IMR-90 (cell line): Measurements from ENCODE around the gene NR2F1. TPM values are rescaled to one million over a fixed set of nuclear protein-coding genes. Genes with fewer than 3 reads are reported as not detected.

ENCODE experiments used
- ATAC-seq: fragments of 200-7000 bp; cut with Tn5 transposase; 2 replicates; pipeline ENCODE4 v1.9.1; 2020; ENCODE audit warnings: low read depth, mild to moderate bottlenecking, moderate library complexity
- BruUV-seq: library from RNA; stranded (reverse); fragments of 400-500 nt; replicated peaks from 2 replicates; lab custom pipeline; 2021; lab: Mats Ljungman, UMichigan
- CTCF ChIA-PET: fragments of 300-600 bp; formaldehyde crosslinking; extraction: SDS; loops from one replicate; lab custom pipeline; 2021; ENCODE audit warnings: antibody characterized with exemption; lab: Yijun Ruan, JAX
- POLR2A ChIA-PET: fragments of 300-600 bp; sonication (Branson Sonifier 250); formaldehyde crosslinking; loops from one replicate; lab custom pipeline; 2022; ENCODE audit warnings: antibody characterized with exemption; ENCODE audit not compliant: unreplicated experiment; lab: Charles Lee
- DNase-seq: peaks from one replicate; pipeline ENCODE4 v3.0.0; 2013
- H2AFZ ChIP-seq: replicated peaks from 2 replicates; pipeline ENCODE3; 2013; ENCODE audit warnings: low read length, mild to moderate bottlenecking; ENCODE audit not compliant: poor library complexity
- H2AK5ac ChIP-seq: 2 replicates; pipeline ENCODE4 v1.6.1; 2013; ENCODE audit warnings: low read depth, low read length, inconsistent platforms
- H2AK9ac ChIP-seq: replicated peaks from 2 replicates; pipeline ENCODE3; 2013; ENCODE audit warnings: mild to moderate bottlenecking, low read depth, low read length, moderate library complexity; ENCODE audit not compliant: poor library complexity
- H2BK120ac ChIP-seq: 2 replicates; pipeline ENCODE4 v1.6.1; 2013; ENCODE audit warnings: low read depth, low read length, inconsistent platforms
- H2BK15ac ChIP-seq: 3 replicates; pipeline ENCODE4 v1.6.1; 2013; ENCODE audit warnings: low read depth, low read length, inconsistent platforms
- H2BK20ac ChIP-seq: 2 replicates; pipeline ENCODE4 v1.6.1; 2013; ENCODE audit warnings: low read depth, mild to moderate bottlenecking, inconsistent platforms, low read length, moderate library complexity
- H2BK5ac ChIP-seq: 2 replicates; pipeline ENCODE4 v1.6.1; 2013; ENCODE audit warnings: mild to moderate bottlenecking, low read depth, low read length, inconsistent platforms; ENCODE audit not compliant: poor library complexity, severe bottlenecking
- H3K14ac ChIP-seq: replicated peaks from 2 replicates; pipeline ENCODE4 v1.6.1; 2013; ENCODE audit warnings: low read depth, low read length, inconsistent platforms
- H3K18ac ChIP-seq: 2 replicates; pipeline ENCODE4 v1.6.1; 2013; ENCODE audit warnings: low read depth, low read length, control low read depth
- H3K23ac ChIP-seq: 2 replicates; pipeline ENCODE4 v1.6.1; 2013; ENCODE audit warnings: low read depth, low read length, inconsistent platforms
- H3K27ac ChIP-seq: 2 replicates; pipeline ENCODE4 v1.5.1; 2013; ENCODE audit warnings: mild to moderate bottlenecking, control low read depth, low read length; ENCODE audit not compliant: insufficient read depth
- H3K27me3 ChIP-seq: 2 replicates; pipeline ENCODE4 v1.6.1; 2013; ENCODE audit warnings: low read length; ENCODE audit not compliant: control insufficient read depth, insufficient read depth
- H3K36me3 ChIP-seq: 2 replicates; pipeline ENCODE4 v1.6.1; 2013; ENCODE audit warnings: low read length, mixed read lengths; ENCODE audit not compliant: control insufficient read depth, insufficient read depth
- H3K4ac ChIP-seq: 2 replicates; pipeline ENCODE4 v1.6.1; 2013; ENCODE audit warnings: low read depth, low read length, inconsistent platforms
- H3K4me1 ChIP-seq: 2 replicates; pipeline ENCODE4 v1.6.1; 2013; ENCODE audit warnings: low read length, mixed read lengths; ENCODE audit not compliant: control insufficient read depth, insufficient read depth
- H3K4me2 ChIP-seq: 2 replicates; pipeline ENCODE4 v1.6.1; 2013; ENCODE audit warnings: low read depth, mild to moderate bottlenecking, control low read depth, low read length, moderate library complexity
- H3K4me3 ChIP-seq: 2 replicates; pipeline ENCODE4 v1.5.1; 2013; ENCODE audit warnings: low read depth, mild to moderate bottlenecking, control low read depth, low read length, moderate library complexity; ENCODE audit not compliant: insufficient read depth
- H3K56ac ChIP-seq: 2 replicates; pipeline ENCODE4 v1.6.1; 2013; ENCODE audit warnings: low read length, inconsistent platforms; ENCODE audit not compliant: insufficient read depth; ENCODE audit errors: extremely low read depth
- H3K79me1 ChIP-seq, 2 experiments: 2 replicates each; pipeline ENCODE4 v1.6.1; 2013; ENCODE audit warnings: low read length in 2 of 2, inconsistent platforms in 1 of 2, low read depth in 1 of 2
- H3K9ac ChIP-seq: 2 replicates; pipeline ENCODE4 v1.6.1; 2013; ENCODE audit warnings: low read depth, low read length, control low read depth
- H3K9me1 ChIP-seq: 2 replicates; pipeline ENCODE4 v1.6.1; 2013; ENCODE audit warnings: low read length, inconsistent platforms; ENCODE audit not compliant: insufficient read depth
- H3K9me3 ChIP-seq: 2 replicates; pipeline ENCODE4 v1.6.1; 2013; ENCODE audit warnings: low read length; ENCODE audit not compliant: control insufficient read depth, insufficient read depth
- H4K20me1 ChIP-seq: 2 replicates; pipeline ENCODE4 v1.6.1; 2013; ENCODE audit warnings: low read length, inconsistent platforms; ENCODE audit not compliant: insufficient read depth
- H4K5ac ChIP-seq: 2 replicates; pipeline ENCODE4 v1.6.1; 2013; ENCODE audit warnings: mild to moderate bottlenecking, low read depth, low read length, control low read depth
- H4K8ac ChIP-seq, 2 experiments: 2 replicates each; pipeline ENCODE4 v1.6.1; 2013; ENCODE audit warnings: low read depth in 2 of 2, low read length in 2 of 2, control low read depth in 1 of 2, inconsistent platforms in 1 of 2
- H4K91ac ChIP-seq: 2 replicates; pipeline ENCODE4 v1.6.1; 2013; ENCODE audit warnings: low read depth, low read length, inconsistent platforms; ENCODE audit not compliant: insufficient read depth
- BHLHE40 ChIP-seq: fragments of 150-350 bp; IDR thresholded peaks from 2 replicates; pipeline ENCODE4 v1.6.1; 2016; ENCODE audit warnings: mild to moderate bottlenecking, low read depth, low read length
- CEBPB ChIP-seq: IDR thresholded peaks from 2 replicates; pipeline ENCODE4 v1.6.1; 2012; ENCODE audit warnings: low read depth, low read length, improper control_type of control experiment
- CHD1 ChIP-seq: IDR thresholded peaks from 2 replicates; pipeline ENCODE4 v1.6.1; 2012; ENCODE audit warnings: low read depth, low read length, improper control_type of control experiment
- FOS ChIP-seq: fragments of 150-350 bp; IDR thresholded peaks from 2 replicates; pipeline ENCODE4 v1.6.1; 2016; ENCODE audit warnings: low read depth, low read length
- MAFK ChIP-seq: IDR thresholded peaks from 2 replicates; pipeline ENCODE4 v1.6.1; 2012; ENCODE audit warnings: low read depth, low read length, improper control_type of control experiment
- MAZ ChIP-seq: IDR thresholded peaks from 2 replicates; pipeline ENCODE4 v1.6.1; 2012; ENCODE audit warnings: low read depth, mild to moderate bottlenecking, low read length, improper control_type of control experiment, moderate library complexity, borderline replicate concordance
- MXI1 ChIP-seq: IDR thresholded peaks from 2 replicates; pipeline ENCODE4 v1.6.1; 2012; ENCODE audit warnings: low read depth, mild to moderate bottlenecking, low read length, moderate library complexity, borderline replicate concordance
- NFE2L2 ChIP-seq: fragments of 150-350 bp; IDR thresholded peaks from 2 replicates; pipeline ENCODE4 v1.6.1; 2016; ENCODE audit warnings: low read depth, mild to moderate bottlenecking, low read length
- POLR2A ChIP-seq: IDR thresholded peaks from 2 replicates; pipeline ENCODE4 v1.6.1; 2012; ENCODE audit warnings: mild to moderate bottlenecking, low read depth, low read length
- RAD21 ChIP-seq: IDR thresholded peaks from 2 replicates; pipeline ENCODE4 v1.6.1; 2012; ENCODE audit warnings: low read length, improper control_type of control experiment
- RCOR1 ChIP-seq: IDR thresholded peaks from 2 replicates; pipeline ENCODE4 v1.6.1; 2012; ENCODE audit warnings: mild to moderate bottlenecking, low read length, improper control_type of control experiment; ENCODE audit not compliant: insufficient replicate concordance
- RFX5 ChIP-seq: IDR thresholded peaks from 2 replicates; pipeline ENCODE4 v1.8.0; 2012; ENCODE audit warnings: low read depth, mild to moderate bottlenecking, low read length, moderate library complexity
- SMC3 ChIP-seq: fragments of 150-350 bp; IDR thresholded peaks from 2 replicates; pipeline ENCODE4 v1.6.1; 2016; ENCODE audit warnings: low read depth, mild to moderate bottlenecking, antibody characterized with exemption, low read length, moderate library complexity
- WGBS, 2 experiments: methylation state at CpG; one replicate each; pipeline versions ENCODE4 v1.1.5 to v1.1.7; 2013; ENCODE audit warnings: missing lambda C conversion rate in 2 of 2; ENCODE audit not compliant: insufficient read length in 1 of 2; ENCODE audit errors: extremely low coverage in 2 of 2; 5-methylcytosine and 5-hydroxymethylcytosine counted together
- dilution Hi-C: fragments of 300-500 bp; cut with HindIII; formaldehyde crosslinking; loops from one replicate; pipeline ENCODE4 v1.14.3; 2018; ENCODE audit warnings: low sequenced_read_pairs; ENCODE audit not compliant: unreplicated experiment
- in situ Hi-C: fragments of 300-500 bp; cut with MboI; formaldehyde crosslinking; loops from 3 replicates; pipeline ENCODE4 v1.14.3; 2019; ENCODE audit warnings: low sequenced_read_pairs, inconsistent platforms, mixed read lengths
- intact Hi-C: fragments of 100-400 bp; cut with micrococcal nuclease; formaldehyde crosslinking; loops from 2 replicates; pipeline ENCODE4 v1.10.0; 2022
- polyA plus RNA-seq, 3 experiments: library from polyadenylated mRNA; depleted of rRNA; stranded (reverse); fragments of >200 nt; gene quantifications; 2 replicates each; pipeline ENCODE4 v1.2.3, GENCODE V29; 2012; ENCODE audit warnings: low replicate concordance in 1 of 3
- total RNA-seq: library from RNA; depleted of rRNA; stranded (reverse); fragments of >200 nt; gene quantifications from 2 replicates; pipeline ENCODE4 v1.2.3, GENCODE V29; 2012
- TF ChIP-seq, protein P1 (sequence below): fragments of 150-350 bp; IDR thresholded peaks from 2 replicates; pipeline ENCODE4 v1.6.1; 2016; ENCODE audit warnings: low read depth, mild to moderate bottlenecking, low read length, moderate library complexity, borderline replicate concordance
- TF ChIP-seq, protein P2 (sequence below): fragments of 150-350 bp; IDR thresholded peaks from 2 replicates; pipeline ENCODE4 v1.6.1; 2017; ENCODE audit warnings: mild to moderate bottlenecking, antibody characterized with exemption, low read length, low read depth
- TF ChIP-seq, protein P3 (sequence below): conservative IDR thresholded peaks from 2 replicates; pipeline ENCODE4 v1.5.1; 2012; ENCODE audit warnings: mild to moderate bottlenecking, low read depth, low read length, improper control_type of control experiment

Gene NR2F1
- total and polyA plus RNA-seq, 2 of the 4 experiments (the other 2 are of a cell fraction): 19.0 to 160 TPM

DNA sequence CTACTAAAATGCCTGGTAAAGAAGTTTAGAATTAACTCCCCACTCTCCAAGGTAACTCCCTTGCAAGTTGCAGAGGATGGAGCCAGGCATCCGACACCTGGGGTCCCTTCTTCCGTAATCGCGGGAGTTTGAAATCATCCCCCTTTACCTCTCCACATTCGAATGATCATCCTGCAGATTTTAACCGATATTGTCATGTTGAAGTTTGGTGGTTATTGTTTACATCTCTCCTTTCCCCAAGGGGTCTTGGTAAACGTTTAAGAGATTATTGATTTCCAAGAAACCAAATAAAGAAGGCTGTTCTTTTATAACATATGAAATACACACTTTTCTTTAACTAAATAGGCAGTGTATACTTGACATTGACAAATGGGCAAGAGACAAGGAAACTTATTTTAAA is 26.7 kb downstream of the NR2F1 start:
- dilution Hi-C loops (no loop called here), intact Hi-C loops (loop anchor here (5.0 to 10.0 kb wide), 5 partner anchors 283 to 1005 kb away; partner anchors contain the start of genes KIAA0825 and SLF1), in situ Hi-C loops (loop anchor here (5.0 kb wide), 1 partner anchor 183 kb away; no protein-coding TSS in a partner anchor)
- Histone ChIP-seq H2BK5ac (no peak overlapping the region), H2BK20ac (no peak overlapping the region), H4K8ac (no peak overlapping the region), H2AFZ (no peak overlapping the region), H3K9me1 (no peaks in the 10 kb centered on the region), H3K79me1 (peaks cover 0 to 8% of the 10 kb centered on the region in 2 experiments; a peak in 1 of 4 replicates), H2BK120ac (no peak overlapping the region), H3K18ac (no peak overlapping the region), H3K23ac (no peak overlapping the region), H3K27ac (no peak overlapping the region), H3K36me3 (no peaks in the 10 kb centered on the region), H3K4me1 (no peaks in the 10 kb centered on the region), H4K5ac (no peak overlapping the region), H3K9ac (no peak overlapping the region), H3K4me3 (no peak overlapping the region), H4K20me1 (0 out of 2 replicates have a peak, but pooled peaks cover 4% of the 10 kb centered on the region), H4K91ac (no peak overlapping the region), H3K56ac (no peak overlapping the region), H3K27me3 (peaks cover 18% of the 10 kb centered on the region), H2BK15ac (no peak overlapping the region), H2AK9ac (no peak overlapping the region), H2AK5ac (no peak overlapping the region), H3K4ac (no peak overlapping the region), H3K9me3 (no peaks in the 10 kb centered on the region), H3K4me2 (no peak overlapping the region), H3K14ac (no peak overlapping the region)
- TF ChIP-seq POLR2A (no peak), SMC3 (no peak), CEBPB (no peak), NFE2L2 (no peak), MAZ (no peak), RAD21 (no peak), BHLHE40 (no peak), RFX5 (no peak), MAFK (no peak), RCOR1 (no peak), FOS (no peak), MXI1 (no peak), CHD1 (no peak)
- TF ChIP-seq, protein P1, sequence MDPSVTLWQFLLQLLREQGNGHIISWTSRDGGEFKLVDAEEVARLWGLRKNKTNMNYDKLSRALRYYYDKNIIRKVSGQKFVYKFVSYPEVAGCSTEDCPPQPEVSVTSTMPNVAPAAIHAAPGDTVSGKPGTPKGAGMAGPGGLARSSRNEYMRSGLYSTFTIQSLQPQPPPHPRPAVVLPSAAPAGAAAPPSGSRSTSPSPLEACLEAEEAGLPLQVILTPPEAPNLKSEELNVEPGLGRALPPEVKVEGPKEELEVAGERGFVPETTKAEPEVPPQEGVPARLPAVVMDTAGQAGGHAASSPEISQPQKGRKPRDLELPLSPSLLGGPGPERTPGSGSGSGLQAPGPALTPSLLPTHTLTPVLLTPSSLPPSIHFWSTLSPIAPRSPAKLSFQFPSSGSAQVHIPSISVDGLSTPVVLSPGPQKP: no peak
- TF ChIP-seq, protein P2, sequence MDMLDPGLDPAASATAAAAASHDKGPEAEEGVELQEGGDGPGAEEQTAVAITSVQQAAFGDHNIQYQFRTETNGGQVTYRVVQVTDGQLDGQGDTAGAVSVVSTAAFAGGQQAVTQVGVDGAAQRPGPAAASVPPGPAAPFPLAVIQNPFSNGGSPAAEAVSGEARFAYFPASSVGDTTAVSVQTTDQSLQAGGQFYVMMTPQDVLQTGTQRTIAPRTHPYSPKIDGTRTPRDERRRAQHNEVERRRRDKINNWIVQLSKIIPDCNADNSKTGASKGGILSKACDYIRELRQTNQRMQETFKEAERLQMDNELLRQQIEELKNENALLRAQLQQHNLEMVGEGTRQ: no peak
- TF ChIP-seq, protein P3, sequence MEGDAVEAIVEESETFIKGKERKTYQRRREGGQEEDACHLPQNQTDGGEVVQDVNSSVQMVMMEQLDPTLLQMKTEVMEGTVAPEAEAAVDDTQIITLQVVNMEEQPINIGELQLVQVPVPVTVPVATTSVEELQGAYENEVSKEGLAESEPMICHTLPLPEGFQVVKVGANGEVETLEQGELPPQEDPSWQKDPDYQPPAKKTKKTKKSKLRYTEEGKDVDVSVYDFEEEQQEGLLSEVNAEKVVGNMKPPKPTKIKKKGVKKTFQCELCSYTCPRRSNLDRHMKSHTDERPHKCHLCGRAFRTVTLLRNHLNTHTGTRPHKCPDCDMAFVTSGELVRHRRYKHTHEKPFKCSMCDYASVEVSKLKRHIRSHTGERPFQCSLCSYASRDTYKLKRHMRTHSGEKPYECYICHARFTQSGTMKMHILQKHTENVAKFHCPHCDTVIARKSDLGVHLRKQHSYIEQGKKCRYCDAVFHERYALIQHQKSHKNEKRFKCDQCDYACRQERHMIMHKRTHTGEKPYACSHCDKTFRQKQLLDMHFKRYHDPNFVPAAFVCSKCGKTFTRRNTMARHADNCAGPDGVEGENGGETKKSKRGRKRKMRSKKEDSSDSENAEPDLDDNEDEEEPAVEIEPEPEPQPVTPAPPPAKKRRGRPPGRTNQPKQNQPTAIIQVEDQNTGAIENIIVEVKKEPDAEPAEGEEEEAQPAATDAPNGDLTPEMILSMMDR: no peak
- DNase-seq: no peak
- no peak for ATAC-seq
- ChIA-PET CTCF (no interaction called here), POLR2A (no interaction called here)
- no CpG with 5 or more reads among the region's 7 CpGs for WGBS, 2 experiments
- no TSS peak for BruUV-seq
